ENCODE results near the gene GPATCH1.

The GPATCH1 gene

GRCh38 chr19:33175156-33175782 lies 94.3 kb downstream of the GPATCH1 start:
- H4K20me1 ChIP-seq (ENCODE audit: insufficient read depth, low read length), result no peaks in the 10 kb centered on the region
- no peak for TF ChIP-seq CTCF (IDR thresholded peaks at IDR 0.05; ENCODE audit: low read length)
- no peak for TF ChIP-seq EZH2phosphoT487 (IDR thresholded peaks at IDR 0.05; ENCODE audit: low read length)
- no peak for TF ChIP-seq EZH2 (optimal IDR thresholded peaks at IDR 0.05; ENCODE audit: low read depth, low read length)
- peak overlapping the region; percentile 80 for H3K4me2 ChIP-seq (ENCODE audit: low read depth, low read length)
- DNase-seq, result no peak
- H3K9ac ChIP-seq (ENCODE audit: low read length), result no peak overlapping the region
- no peaks in the 10 kb centered on the region for H3K27me3 ChIP-seq (replicated peaks; ENCODE audit: insufficient read depth, low read length)
- no peaks in the 10 kb centered on the region for H3K9me2 ChIP-seq (replicated peaks; ENCODE audit: insufficient read depth, low read length)
- no peaks in the 10 kb centered on the region for H3K79me2 ChIP-seq (ENCODE audit: low read length)
- no peak overlapping the region for H3K27ac ChIP-seq (ENCODE audit: low read length)
- peaks cover 10% of the 10 kb centered on the region for H3F3A ChIP-seq (ENCODE audit: insufficient read depth, low read length)
- H3K4me3 ChIP-seq (ENCODE audit: low read length), result no peak overlapping the region
- no peak overlapping the region for H2AFZ ChIP-seq (ENCODE audit: low read length)
- peaks cover 7% of the 10 kb centered on the region; the same call in 1 of the 2 replicates for H3K4me1 ChIP-seq (ENCODE audit: low read length)
- no peaks in the 10 kb centered on the region for H3K36me3 ChIP-seq (replicated peaks; ENCODE audit: insufficient read depth, low read length)
- no peaks in the 10 kb centered on the region for H3K9me3 ChIP-seq (replicated peaks; ENCODE audit: insufficient read depth, low read length)

GRCh38 chr19:33175886-33176669 lies 95.1 kb downstream of the GPATCH1 start:
- Histone ChIP-seq H4K20me1 (ENCODE audit: insufficient read depth, low read length) (no peaks in the 10 kb centered on the region), H3K4me3 (ENCODE audit: low read length) (peak overlapping the region; percentile 88), H3K27me3 (replicated peaks; ENCODE audit: insufficient read depth, low read length) (no peaks in the 10 kb centered on the region), H2AFZ (ENCODE audit: low read length) (peak overlapping the region; percentile 90), H3K4me2 (ENCODE audit: low read depth, low read length) (peak overlapping the region; percentile 80), H3K9ac (ENCODE audit: low read length) (peak overlapping the region; percentile 87), H3K9me3 (replicated peaks; ENCODE audit: insufficient read depth, low read length) (no peaks in the 10 kb centered on the region), H3K27ac (ENCODE audit: low read length) (peak overlapping the region; percentile 60; the same call in 1 of the 2 replicates), H3K79me2 (ENCODE audit: low read length) (no peaks in the 10 kb centered on the region), H3K36me3 (replicated peaks; ENCODE audit: insufficient read depth, low read length) (no peaks in the 10 kb centered on the region), H3K9me2 (replicated peaks; ENCODE audit: insufficient read depth, low read length) (no peaks in the 10 kb centered on the region), H3F3A (ENCODE audit: insufficient read depth, low read length) (peaks cover 10% of the 10 kb centered on the region), H3K4me1 (ENCODE audit: low read length) (peaks cover 7% of the 10 kb centered on the region; the same call in 1 of the 2 replicates)
- peak; percentile 12 for DNase-seq
- TF ChIP-seq EZH2 (optimal IDR thresholded peaks at IDR 0.05; ENCODE audit: low read depth, low read length) (no peak), EZH2phosphoT487 (IDR thresholded peaks at IDR 0.05; ENCODE audit: low read length) (no peak), CTCF (IDR thresholded peaks at IDR 0.05; ENCODE audit: low read length) (no peak; the same call in 1 of the 2 replicates)

- H2AFZ ChIP-seq (ENCODE audit: low read length), result peak overlapping the region; percentile 90
- H3K27me3 ChIP-seq (replicated peaks; ENCODE audit: insufficient read depth, low read length), result no peaks in the 10 kb centered on the region
- no peak for TF ChIP-seq CTCF (IDR thresholded peaks at IDR 0.05; ENCODE audit: low read length)
- no peak for TF ChIP-seq EZH2 (optimal IDR thresholded peaks at IDR 0.05; ENCODE audit: low read depth, low read length)
- no peak for TF ChIP-seq EZH2phosphoT487 (IDR thresholded peaks at IDR 0.05; ENCODE audit: low read length)
- H3K4me2 ChIP-seq (ENCODE audit: low read depth, low read length), result peak overlapping the region; percentile 98
- no peaks in the 10 kb centered on the region for H3K36me3 ChIP-seq (replicated peaks; ENCODE audit: insufficient read depth, low read length)
- no peaks in the 10 kb centered on the region for H4K20me1 ChIP-seq (ENCODE audit: insufficient read depth, low read length)
- H3K79me2 ChIP-seq (ENCODE audit: low read length), result no peaks in the 10 kb centered on the region
- H3K4me3 ChIP-seq (ENCODE audit: low read length), result peak overlapping the region; percentile 88
- H3K4me1 ChIP-seq (ENCODE audit: low read length), result peaks cover 7% of the 10 kb centered on the region; the same call in 1 of the 2 replicates
- DNase-seq, result peak; percentile 97
- peaks cover 10% of the 10 kb centered on the region for H3F3A ChIP-seq (ENCODE audit: insufficient read depth, low read length)
- H3K27ac ChIP-seq (ENCODE audit: low read length), result peak overlapping the region; percentile 60; the same call in 1 of the 2 replicates
- no peaks in the 10 kb centered on the region for H3K9me3 ChIP-seq (replicated peaks; ENCODE audit: insufficient read depth, low read length)
- peak overlapping the region; percentile 87 for H3K9ac ChIP-seq (ENCODE audit: low read length)
- H3K9me2 ChIP-seq (replicated peaks; ENCODE audit: insufficient read depth, low read length), result no peaks in the 10 kb centered on the region
Observed at GRCh38 chr19:33176670-33177416, 95.9 kb downstream of the GPATCH1 start.
